ENCODE measurements around the gene BAHCC1.

The BAHCC1 gene

GRCh38 chr17:81398176-81398831 lies 3.0 kb downstream of the BAHCC1 start:
- peak; percentile 55 for DNase-seq (ENCODE audit: low spot score)

DNA sequence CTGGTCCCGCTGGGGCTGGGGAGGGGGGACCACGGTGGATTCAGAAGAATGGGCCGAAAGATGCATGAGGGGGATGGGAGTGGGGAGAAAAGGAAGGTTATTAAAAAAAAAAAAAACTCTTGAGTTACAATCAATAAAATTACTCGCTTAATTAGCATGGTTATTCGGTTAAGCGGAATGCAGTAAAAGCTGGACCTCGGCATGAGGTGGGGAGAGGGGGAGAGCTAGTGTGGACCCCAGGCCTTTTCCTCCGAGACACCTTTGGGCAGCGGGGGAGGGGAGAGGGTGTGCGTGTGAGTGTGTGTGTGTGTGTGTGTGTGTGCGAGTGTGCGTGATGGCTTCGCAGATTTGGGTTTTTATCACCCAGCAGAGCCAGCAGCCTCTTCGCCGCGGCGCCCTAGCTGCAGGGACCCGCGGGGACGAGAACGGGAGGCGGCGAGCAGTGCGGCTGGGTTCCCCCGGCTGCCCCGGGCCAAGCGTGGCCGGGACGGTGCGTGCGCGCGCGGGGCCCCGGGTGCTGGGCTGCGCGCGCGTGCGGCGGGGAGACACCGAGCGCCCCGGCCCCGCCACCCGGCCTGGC lies 3.7 kb downstream of the BAHCC1 start:
- DNase-seq (ENCODE audit: low spot score), result peak; percentile 22

- DNase-seq (ENCODE audit: low spot score), result peak; percentile 40
These were observed 4.4 kb downstream of the BAHCC1 start for GRCh38 chr17:81399481-81400153.

DNA sequence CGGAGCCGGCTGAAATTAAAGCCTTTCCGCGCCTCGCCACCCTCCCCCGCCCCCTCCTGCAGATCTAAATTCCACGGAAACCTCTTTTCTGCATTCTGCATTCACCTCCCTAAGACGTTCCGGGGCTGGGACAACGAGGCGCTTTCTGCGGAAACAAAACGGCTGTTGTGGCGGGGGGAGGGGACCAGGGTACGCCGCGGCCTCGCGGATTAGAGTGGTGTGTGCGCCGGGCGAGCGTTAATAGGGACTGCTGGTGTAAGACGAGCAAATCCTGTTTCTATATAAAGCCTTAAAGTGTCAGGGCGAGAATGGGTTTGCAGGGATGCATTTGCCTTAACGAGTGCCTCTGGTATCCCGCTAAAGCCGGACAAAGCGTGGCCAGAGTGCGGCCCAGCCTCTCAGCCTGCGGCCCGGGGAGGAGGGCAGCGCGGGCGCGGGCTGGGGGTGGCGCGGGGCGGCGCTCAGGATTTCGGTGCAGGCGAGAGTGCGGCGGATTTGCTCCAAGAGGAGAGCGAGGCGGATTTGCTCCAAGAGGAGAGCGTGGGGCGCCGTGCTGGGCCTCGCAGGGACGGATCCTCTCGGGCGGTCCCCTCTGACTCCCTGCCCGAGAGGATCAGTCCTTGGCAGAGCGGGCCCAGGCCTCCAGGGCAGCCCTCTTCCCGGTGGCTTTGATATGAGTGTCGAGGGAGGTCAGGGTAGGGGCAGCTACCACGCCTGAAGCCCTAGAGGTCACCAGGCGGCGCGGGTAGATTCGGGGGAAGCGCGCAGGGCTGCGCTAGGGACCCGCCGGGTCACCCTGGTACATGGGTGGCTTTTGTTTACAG lies 5.1 kb downstream of the BAHCC1 start:
- DNase-seq (ENCODE audit: low spot score), result peak; percentile 55

DNA sequence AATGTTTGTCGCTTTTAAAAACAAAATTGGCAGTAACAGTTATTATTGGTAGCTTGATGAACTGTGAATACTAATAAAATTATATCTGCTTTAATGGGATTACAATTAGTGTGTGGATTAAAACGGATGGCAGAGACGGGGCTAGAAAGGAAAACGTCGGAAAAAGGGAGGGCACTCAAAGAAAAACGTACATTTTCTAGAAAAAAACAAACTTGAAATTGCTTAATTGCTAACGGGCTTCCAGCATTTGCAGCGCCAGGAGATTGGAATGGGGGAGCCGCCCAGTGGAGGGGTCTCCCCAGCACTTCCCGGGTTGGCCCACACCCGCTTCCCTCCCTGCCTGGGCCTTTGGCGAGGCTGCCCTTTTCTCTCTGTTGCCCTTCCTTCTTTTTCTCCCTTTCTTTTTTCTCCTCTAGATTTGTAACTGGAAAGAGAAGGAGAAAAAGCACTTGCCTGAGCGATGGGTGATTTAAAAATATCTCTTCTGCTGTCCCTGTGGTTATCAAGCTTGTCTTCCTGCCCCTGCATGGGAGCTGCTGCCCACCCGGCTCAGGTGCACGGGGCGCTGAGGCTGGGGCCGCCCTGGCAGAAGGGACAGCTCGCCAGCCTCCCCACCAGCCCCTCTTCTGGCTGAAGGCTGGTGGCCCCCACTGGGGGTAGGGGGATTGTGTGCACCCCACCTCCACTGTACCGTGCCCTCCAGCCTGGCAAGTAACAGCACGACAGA lies 5.9 kb downstream of the BAHCC1 start:
- no peak for DNase-seq (ENCODE audit: low spot score)

DNA sequence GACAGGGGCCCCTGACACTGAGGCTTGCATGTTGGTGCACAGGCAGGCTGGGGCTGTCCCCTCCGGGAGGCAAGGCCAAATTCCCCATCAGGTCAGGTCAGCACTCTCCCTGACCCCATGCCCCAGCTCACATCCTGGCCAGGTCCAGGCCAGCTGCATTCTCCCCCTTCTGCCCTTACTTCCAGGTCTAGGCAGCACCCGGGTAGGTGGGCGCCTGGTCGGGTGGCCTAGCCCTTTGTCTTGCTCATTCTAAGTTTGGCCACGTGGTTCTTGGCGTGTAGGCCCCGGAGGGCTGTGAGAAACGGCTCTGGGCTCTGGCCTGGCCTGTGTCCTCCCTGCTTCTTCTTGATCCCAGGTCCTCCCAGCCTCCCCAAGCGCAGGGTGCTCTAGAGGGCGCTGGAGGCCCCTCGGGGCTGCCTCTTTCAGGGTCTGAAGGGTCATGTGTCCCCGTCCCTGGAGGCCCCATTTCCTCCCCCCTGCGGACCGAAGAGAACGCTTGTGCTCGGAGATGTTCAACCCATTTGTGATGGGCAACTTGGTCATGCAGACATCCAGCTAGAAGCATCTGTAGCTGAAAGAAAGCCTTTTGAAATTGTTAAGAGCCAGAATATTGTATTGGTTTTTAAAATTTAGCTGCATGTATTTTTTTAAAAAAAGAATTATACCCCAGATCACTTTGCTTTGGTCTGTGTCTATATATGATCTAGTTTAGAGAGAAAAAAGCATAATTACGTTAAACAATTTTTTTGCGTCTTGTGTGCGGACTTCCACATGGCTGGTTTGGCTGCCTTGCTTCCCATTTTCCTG lies 6.7 kb downstream of the BAHCC1 start:
- DNase-seq (ENCODE audit: low spot score), result peak; percentile 32

GRCh38 chr17:81402530-81402941 lies 7.3 kb downstream of the BAHCC1 start:
- DNase-seq (ENCODE audit: low spot score), result no peak

- no peak for DNase-seq (ENCODE audit: low spot score)
These were observed 7.8 kb downstream of the BAHCC1 start for GRCh38 chr17:81402981-81403467.

- peak; percentile 49 for DNase-seq (ENCODE audit: low spot score)
These were observed 8.6 kb downstream of the BAHCC1 start for GRCh38 chr17:81403671-81404534.

DNA sequence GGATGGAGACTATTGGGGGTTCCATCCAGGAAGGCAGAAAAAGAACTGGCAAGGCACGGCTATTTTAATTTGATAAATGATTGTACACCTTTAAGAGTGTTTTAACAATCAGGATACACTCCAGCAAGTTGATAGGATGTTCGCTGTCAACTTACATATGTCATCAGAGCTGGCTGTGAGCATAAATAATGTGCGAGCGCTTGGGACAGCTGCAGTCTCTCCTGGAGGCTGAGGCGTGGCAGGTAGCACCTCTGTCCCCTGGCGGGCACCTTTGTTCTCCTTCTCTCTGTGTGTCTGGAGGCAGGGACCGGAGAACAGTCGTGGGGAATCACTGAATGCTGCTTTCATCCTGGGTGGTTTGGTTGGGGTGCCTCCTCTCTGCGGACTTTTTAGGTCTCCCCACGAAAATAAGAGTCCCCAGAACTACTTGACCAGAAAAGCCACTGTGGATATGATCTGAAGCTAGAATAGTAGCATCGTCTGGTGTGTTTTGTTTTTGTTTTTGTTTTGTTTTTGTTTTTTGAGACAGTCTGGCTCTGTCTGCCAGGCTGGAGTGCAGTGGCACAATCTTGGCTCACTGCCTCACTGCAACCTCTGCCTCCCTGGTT lies 9.4 kb downstream of the BAHCC1 start:
- DNase-seq (ENCODE audit: low spot score), result peak; percentile 33

GRCh38 chr17:81405411-81405872 lies 10.2 kb downstream of the BAHCC1 start:
- DNase-seq (ENCODE audit: low spot score), result no peak

- DNase-seq (ENCODE audit: low spot score), result no peak
These were observed 11.1 kb downstream of the BAHCC1 start for GRCh38 chr17:81406117-81406953.

GRCh38 chr17:81408049-81408448 lies 12.8 kb downstream of the BAHCC1 start:
- no peak for DNase-seq (ENCODE audit: low spot score)

GRCh38 chr17:81409190-81409935 lies 14.1 kb downstream of the BAHCC1 start:
- no peak for DNase-seq (ENCODE audit: low spot score)

DNA sequence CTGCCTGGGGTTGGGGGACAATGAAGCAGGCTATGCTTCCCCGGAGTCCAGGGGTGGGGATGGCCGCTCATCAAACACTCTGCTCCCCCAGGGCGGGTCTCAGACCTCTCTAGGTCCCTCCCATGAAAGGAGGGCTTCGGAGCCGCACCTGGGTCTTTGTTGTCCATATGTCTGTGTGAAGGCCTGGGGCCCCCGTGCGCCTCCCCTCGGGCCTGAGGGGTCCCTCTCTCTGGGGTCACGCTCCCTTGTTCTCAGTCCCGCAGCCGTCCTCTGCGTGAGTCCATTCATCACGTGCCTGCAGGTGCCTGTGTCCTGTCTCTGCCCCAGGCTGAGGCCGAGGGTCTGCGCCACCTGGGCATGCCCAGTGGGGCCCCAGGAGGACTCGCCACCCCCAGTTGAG lies 15.6 kb downstream of the BAHCC1 start:
- no peak for DNase-seq (ENCODE audit: low spot score)

GRCh38 chr17:81411305-81411704 lies 16.0 kb downstream of the BAHCC1 start:
- no peak for DNase-seq (ENCODE audit: low spot score)

- no peak for DNase-seq (ENCODE audit: low spot score)
These were observed 17.3 kb downstream of the BAHCC1 start for GRCh38 chr17:81412490-81413093.

Measured in kidney tubule cell (primary cell).